Muscle of leg (tissue), 11 donors: ENCODE results near the gene ZFYVE16. TPM values are rescaled to one million over a fixed set of nuclear protein-coding genes. Genes with fewer than 3 reads are reported as not detected.
"Not testable (repeated sequence)": the region's sequence is repeated elsewhere in the genome, so short reads cannot be mapped to it uniquely, and the experiment has no call there.

Source experiments
- DNase-seq: peaks from one replicate; pipeline ENCODE4 v3.0.0; 2013
- H3K27ac ChIP-seq: one replicate; pipeline ENCODE4 v1.5.1; 2013; ENCODE audit warnings: mild to moderate bottlenecking, low read length, control low read depth
- H3K27me3 ChIP-seq: one replicate; pipeline ENCODE4 v1.6.1; 2013; ENCODE audit warnings: low read length; ENCODE audit not compliant: control insufficient read depth, insufficient read depth
- H3K36me3 ChIP-seq: one replicate; pipeline ENCODE4 v1.6.1; 2013; ENCODE audit warnings: low read length; ENCODE audit not compliant: control insufficient read depth, insufficient read depth
- H3K4me1 ChIP-seq: one replicate; pipeline ENCODE4 v1.6.1; 2013; ENCODE audit warnings: low read length; ENCODE audit not compliant: control insufficient read depth, insufficient read depth
- H3K4me3 ChIP-seq: one replicate; pipeline ENCODE4 v1.5.1; 2013; ENCODE audit warnings: low read length, control low read depth
- H3K9me3 ChIP-seq: replicated peaks from 2 replicates; pipeline ENCODE4 v1.6.1; 2013; ENCODE audit warnings: low read depth, low read length; ENCODE audit not compliant: control insufficient read depth
- WGBS: methylation state at CpG from one replicate; pipeline ENCODE4 v1.1.5; 2013; ENCODE audit warnings: missing lambda C conversion rate; ENCODE audit not compliant: insufficient coverage; 5-methylcytosine and 5-hydroxymethylcytosine counted together
- polyA plus RNA-seq, 8 donors: library from polyadenylated mRNA; unstranded; fragments of 120-200 nt; gene quantifications; one replicate each; pipeline versions ENCODE4 v1.2.1 to v1.2.3, GENCODE V29; 2013; ENCODE audit warnings: inconsistent platforms in 1 of 8, low replicate concordance in 1 of 8; ENCODE audit not compliant: insufficient read length in 8 of 8, insufficient read depth in 1 of 8
- total RNA-seq: library from RNA; stranded (reverse); fragments of 120-200 nt; gene quantifications from one replicate; pipeline ENCODE4 v1.2.4, GENCODE V29; 2013

The ZFYVE16 gene
- total and polyA plus RNA-seq, 9 donors: 31.2 to 67.8 (median 50.8) TPM

DNA sequence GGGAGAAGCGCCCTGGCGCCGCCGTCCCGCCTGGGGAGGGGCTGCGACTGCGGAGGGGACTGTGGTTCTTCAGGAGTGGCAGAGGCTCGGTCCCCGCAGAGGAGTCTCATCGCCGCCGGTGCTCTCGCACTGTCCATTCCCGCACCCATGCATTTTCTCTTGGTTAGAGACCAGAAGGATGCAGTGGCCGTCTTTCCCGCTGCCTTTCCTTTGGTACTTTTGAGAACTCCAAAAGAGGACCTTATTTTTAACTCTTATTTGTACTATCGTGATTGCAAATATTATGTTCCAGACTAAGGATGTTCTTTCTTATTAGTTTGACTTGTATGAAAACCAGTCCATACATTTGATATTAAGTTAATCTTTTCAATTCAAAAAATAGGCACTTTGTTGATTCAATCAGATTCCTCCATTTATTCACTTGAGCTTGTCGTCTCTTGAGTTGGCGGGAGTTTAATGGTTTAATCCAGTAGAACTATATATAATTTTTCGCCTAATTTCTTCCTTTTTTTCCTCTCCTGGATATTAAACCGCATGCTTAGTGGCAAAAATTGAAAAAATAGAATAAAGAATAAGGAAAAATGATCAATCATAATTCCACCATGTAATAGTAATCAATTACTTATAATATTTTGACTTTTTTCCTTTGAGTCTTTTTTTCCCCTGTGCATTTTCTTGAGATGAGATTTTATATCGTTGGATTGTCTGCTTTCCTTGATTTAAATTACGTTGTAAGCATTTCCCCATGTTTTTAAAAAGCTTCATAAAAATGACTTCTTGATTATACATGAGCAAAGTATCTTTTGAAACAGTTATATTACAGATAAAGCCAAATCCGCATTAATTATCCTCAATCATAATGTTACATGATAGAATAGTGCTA is 861 bp downstream of the ZFYVE16 start:
- H3K36me3 ChIP-seq: peaks cover 8% of the 10 kb centered on the region
- H3K27me3 ChIP-seq: no peaks in the 10 kb centered on the region
- peak overlapping the region; percentile 98 for H3K4me3 ChIP-seq
- WGBS: 0% methylated on average over 15 of the region's 24 CpGs
- H3K27ac ChIP-seq: peak overlapping the region; percentile 100
- peak; percentile 79 for DNase-seq
- peaks cover 10% of the 10 kb centered on the region for H3K4me1 ChIP-seq
- H3K9me3 ChIP-seq: no peaks in the 10 kb centered on the region

DNA sequence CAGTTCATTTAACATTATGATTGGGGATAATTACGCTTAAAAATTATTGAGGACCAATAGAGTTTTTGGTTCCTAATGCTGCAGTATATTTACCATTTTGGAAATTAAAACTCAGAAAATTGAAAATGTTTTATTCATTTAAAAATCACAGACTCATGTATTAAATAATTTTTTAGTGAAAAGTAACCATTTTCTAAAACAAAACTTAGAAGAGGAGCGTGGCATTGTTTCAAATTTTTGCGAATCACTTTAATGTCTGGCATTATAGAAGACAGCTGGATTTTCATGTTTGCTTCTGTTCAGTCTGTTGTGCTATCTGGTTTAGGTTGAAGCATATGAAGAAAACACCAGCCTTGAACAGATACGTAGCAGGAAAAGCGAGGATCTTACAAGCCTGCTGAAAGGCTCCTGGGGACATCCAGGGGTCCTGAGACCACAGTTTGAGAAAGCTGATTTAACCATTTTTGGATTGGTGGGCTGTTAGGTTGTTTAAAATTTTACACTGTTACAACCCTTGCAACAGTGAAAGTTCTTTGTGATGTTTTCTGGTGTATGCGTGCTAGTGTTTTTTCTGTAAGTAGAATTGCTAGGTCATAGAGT is 1.6 kb downstream of the ZFYVE16 start:
- peak overlapping the region; percentile 100 for H3K27ac ChIP-seq
- no peaks in the 10 kb centered on the region for H3K27me3 ChIP-seq
- peak; percentile 59 for DNase-seq

DNA sequence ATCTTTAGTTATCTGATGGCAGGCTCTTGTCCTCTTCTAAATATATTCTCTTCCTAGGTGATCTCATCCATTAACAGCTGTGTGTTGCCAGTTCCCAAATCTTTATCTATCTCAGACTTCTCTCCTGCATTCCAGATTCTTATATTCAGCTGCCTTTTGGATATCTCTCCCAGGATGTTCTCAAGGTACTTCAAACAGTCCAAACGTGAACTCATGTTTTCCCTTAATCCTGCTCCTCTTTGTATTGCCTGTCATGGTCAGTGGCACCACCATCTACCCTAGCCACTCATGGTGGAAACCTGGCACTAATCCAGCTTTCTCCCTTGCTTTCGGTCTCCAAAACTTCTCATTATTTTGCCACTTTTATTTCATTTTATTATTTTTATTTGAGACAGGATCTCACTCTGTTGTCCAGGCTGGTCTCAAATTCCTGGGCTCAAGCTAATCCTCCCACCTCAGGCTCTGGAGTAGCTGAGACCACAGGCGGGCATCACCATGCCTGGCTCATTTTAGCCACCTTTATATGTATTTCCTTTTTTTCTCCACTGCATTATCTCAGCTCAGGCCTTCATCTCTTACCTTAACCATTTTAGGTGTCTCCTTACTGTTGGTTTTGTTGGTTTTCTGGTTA is 3.8 kb downstream of the ZFYVE16 start:
- Histone ChIP-seq H3K4me1 (peaks cover 8% of the 10 kb centered on the region), H3K27ac (no peak overlapping the region), H3K9me3 (no peaks in the 10 kb centered on the region), H3K36me3 (peaks cover 8% of the 10 kb centered on the region), H3K27me3 (no peaks in the 10 kb centered on the region), H3K4me3 (no peak overlapping the region)
- WGBS: 63% methylated on average over 2 of the region's 3 CpGs
- DNase-seq: peak; percentile 18

More for the DNA sequence above, 1.6 kb downstream of the ZFYVE16 start:
- Histone ChIP-seq H3K4me1 (peaks cover 10% of the 10 kb centered on the region), H3K9me3 (no peaks in the 10 kb centered on the region), H3K36me3 (peaks cover 8% of the 10 kb centered on the region), H3K4me3 (peak overlapping the region; percentile 98)
- 17% methylated on average over 2 of the region's 6 CpGs for WGBS

DNA sequence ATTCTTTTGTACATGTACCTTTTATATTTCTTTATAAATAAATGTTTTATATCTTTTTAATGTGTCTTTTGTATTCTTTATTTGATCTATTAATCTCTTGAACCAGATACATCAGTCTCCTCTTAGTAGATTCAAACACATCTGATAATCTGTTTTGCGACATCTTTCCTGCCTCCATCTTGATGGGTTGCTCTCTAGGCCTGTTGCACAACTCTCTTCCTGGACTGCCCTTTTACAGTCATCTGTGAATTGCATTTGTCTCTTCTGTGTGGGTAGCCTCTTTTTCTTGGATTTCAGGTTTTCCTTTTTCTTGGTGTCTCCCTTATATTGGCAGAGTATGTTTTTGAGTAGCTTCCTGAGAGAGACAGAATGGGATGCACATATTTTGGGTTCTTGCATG is 6.2 kb downstream of the ZFYVE16 start:
- H3K27ac ChIP-seq: no peak overlapping the region
- DNase-seq: peak; percentile 18
- H3K27me3 ChIP-seq: no peaks in the 10 kb centered on the region
- peaks cover 3% of the 10 kb centered on the region for H3K4me1 ChIP-seq
- H3K36me3 ChIP-seq: peaks cover 8% of the 10 kb centered on the region
- H3K9me3 ChIP-seq: no peaks in the 10 kb centered on the region
- WGBS: 100% methylated on average over 1 of the region's 1 CpG
- no peak overlapping the region for H3K4me3 ChIP-seq

DNA sequence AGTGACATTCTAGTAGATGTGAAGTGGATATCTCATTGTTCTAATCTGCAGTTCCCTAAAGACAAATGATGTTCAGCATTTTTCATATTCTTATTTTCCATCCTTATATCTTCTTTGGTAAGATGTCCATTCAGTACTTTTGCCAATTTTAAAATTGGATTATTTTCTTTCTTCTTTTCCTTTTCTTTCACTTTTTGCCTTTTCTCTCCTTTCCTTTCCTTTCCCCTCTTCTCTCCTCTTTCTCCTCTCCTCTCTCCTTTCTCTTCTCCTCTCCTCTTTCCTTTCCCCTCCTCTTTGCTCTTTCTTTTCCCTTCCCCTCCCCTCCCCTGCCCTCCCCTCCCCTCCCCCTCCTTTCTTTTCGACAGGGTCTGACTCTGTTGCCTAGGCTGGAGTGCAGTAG is 10.1 kb downstream of the ZFYVE16 start:
- WGBS: no CpG with 5 or more reads among the region's 1 CpG

DNA sequence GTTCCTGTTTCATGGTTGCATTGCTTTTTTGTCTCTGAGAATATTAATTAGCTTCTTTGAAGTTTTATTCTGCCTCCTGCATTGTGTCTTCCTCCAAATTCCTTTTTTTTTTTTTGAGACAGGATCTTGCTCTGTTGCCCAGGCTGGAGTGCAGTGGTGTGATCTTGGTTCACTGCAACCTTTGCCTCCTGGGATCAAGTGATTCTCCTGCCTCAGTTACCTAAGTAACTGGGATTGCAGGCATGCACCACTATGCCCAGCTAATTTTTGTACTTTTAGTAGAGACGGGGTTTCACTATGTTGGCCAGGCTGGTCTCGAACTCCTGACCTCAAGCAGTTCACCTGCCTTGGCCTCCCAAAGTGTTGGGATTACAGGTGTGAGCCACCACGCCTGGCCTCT is 16.5 kb downstream of the ZFYVE16 start:
- peaks cover 22% of the 10 kb centered on the region for H3K9me3 ChIP-seq
- WGBS: 100% methylated on average over 1 of the region's 3 CpGs
- not testable (repeated sequence) for H3K4me3 ChIP-seq, DNase-seq, H3K27ac ChIP-seq, H3K4me1 ChIP-seq, H3K27me3 ChIP-seq, H3K36me3 ChIP-seq

More for the DNA sequence above, 10.1 kb downstream of the ZFYVE16 start:
- H3K27ac ChIP-seq: no peak overlapping the region
- H3K36me3 ChIP-seq: peaks cover 4% of the 10 kb centered on the region
- no peaks in the 10 kb centered on the region for H3K27me3 ChIP-seq
- no peaks in the 10 kb centered on the region for H3K4me1 ChIP-seq
- peaks cover 8% of the 10 kb centered on the region for H3K9me3 ChIP-seq
- no peak for DNase-seq
- H3K4me3 ChIP-seq: no peak overlapping the region

DNA sequence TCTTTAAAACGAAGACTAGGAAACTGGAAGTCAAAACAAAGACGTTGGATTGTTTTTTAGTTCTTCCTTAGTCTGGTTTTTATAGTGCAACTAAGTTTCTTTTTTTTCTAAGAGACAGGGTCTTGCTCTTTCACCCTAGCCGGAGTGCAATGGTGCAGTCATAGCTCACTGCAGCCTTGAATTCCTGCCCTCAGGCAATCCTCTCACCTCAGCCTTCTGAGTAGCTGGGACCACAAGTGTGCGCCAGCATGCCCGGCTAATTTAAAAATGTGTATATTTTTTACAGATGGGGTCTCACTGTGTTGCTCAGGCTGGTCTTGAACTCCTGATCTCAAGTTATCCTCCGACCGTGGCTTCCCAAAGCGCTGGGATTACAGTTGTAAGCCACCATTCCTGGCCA is 27.6 kb downstream of the ZFYVE16 start:
- H3K36me3 ChIP-seq: peaks cover 27% of the 10 kb centered on the region
- H3K4me1 ChIP-seq: no peaks in the 10 kb centered on the region
- no peak overlapping the region for H3K27ac ChIP-seq
- H3K27me3 ChIP-seq: no peaks in the 10 kb centered on the region
- DNase-seq: no peak
- peaks cover 2% of the 10 kb centered on the region for H3K9me3 ChIP-seq
- no peak overlapping the region for H3K4me3 ChIP-seq
- 88% methylated on average over 3 of the region's 8 CpGs for WGBS

DNA sequence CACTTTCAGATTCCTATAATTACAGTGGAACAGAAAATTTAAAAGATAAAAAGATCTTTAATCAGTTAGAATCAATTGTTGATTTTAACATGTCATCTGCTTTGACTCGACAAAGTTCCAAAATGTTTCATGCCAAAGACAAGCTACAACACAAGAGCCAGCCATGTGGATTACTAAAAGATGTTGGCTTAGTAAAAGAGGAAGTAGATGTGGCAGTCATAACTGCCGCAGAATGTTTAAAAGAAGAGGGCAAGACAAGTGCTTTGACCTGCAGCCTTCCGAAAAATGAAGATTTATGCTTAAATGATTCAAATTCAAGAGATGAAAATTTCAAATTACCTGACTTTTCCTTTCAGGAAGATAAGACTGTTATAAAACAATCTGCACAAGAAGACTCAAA is 29.5 kb downstream of the ZFYVE16 start:
- H3K27me3 ChIP-seq: no peaks in the 10 kb centered on the region

DNA sequence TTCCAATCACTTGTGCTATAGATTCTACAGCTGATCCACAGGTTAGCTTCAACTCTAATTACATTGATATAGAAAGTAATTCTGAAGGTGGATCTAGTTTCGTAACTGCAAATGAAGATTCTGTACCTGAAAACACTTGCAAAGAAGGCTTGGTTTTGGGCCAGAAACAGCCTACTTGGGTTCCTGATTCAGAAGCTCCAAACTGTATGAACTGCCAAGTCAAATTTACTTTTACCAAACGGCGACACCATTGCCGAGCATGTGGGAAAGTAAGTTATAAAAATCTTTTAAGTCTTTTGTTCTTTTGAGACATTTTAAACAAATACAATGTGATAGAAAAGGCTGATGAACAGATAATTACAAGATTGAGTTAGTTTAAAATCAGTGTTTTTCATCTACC is 30.9 kb downstream of the ZFYVE16 start:
- peaks cover 40% of the 10 kb centered on the region for H3K36me3 ChIP-seq
- WGBS: no CpG with 5 or more reads among the region's 4 CpGs

More for the DNA sequence above, 29.5 kb downstream of the ZFYVE16 start:
- H3K9me3 ChIP-seq: peaks cover 2% of the 10 kb centered on the region
- H3K36me3 ChIP-seq: peaks cover 30% of the 10 kb centered on the region
- no peak overlapping the region for H3K27ac ChIP-seq
- 100% methylated on average over 1 of the region's 3 CpGs for WGBS
- H3K4me3 ChIP-seq: no peak overlapping the region
- no peaks in the 10 kb centered on the region for H3K4me1 ChIP-seq
- no peak for DNase-seq

DNA sequence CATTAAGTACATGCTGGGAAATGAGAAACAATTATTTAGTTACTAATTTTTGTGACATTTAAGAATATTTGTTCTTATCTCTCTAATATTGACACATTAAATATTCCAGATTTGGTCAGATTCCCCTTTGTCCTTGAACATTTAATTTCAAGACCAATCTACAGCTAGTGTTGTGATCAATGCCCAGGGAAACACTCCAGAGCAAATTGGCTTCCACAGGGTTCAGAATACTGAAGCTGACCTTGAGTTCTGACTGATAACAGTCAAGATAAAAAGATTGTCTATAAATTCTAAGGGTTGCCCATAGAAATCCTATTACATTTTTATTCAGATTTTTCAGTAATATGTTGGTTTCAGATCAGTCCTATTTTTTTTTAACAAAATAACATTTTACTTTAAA is 31.3 kb downstream of the ZFYVE16 start:
- no peaks in the 10 kb centered on the region for H3K9me3 ChIP-seq
- H3K36me3 ChIP-seq: peaks cover 41% of the 10 kb centered on the region
- no peaks in the 10 kb centered on the region for H3K4me1 ChIP-seq
- no peak for DNase-seq
- no peak overlapping the region for H3K27ac ChIP-seq
- no peaks in the 10 kb centered on the region for H3K27me3 ChIP-seq
- H3K4me3 ChIP-seq: no peak overlapping the region

More for the DNA sequence above, 30.9 kb downstream of the ZFYVE16 start:
- no peaks in the 10 kb centered on the region for H3K4me1 ChIP-seq
- no peak for DNase-seq
- no peaks in the 10 kb centered on the region for H3K27me3 ChIP-seq
- H3K4me3 ChIP-seq: no peak overlapping the region
- H3K9me3 ChIP-seq: no peaks in the 10 kb centered on the region
- no peak overlapping the region for H3K27ac ChIP-seq
